Calu3 (cell line): ENCODE data around the gene ACVR1B. TPM values are rescaled to one million over a fixed set of nuclear protein-coding genes. Genes with fewer than 3 reads are reported as not detected.

Experiments
- BruUV-seq: library from RNA; stranded (reverse); fragments of 400-500 nt; replicated peaks from 2 replicates; lab custom pipeline; 2021; lab: Mats Ljungman, UMichigan
- CTCF ChIA-PET: fragments of 300-600 bp; sonication (Branson Sonifier 250); formaldehyde crosslinking; loops from one replicate; lab custom pipeline; 2022; ENCODE audit warnings: antibody characterized with exemption; lab: Charles Lee
- DNase-seq: peaks from one replicate; pipeline ENCODE4 v3.0.0; 2022
- H3K27ac Mint-ChIP-seq: one replicate; pipeline ENCODE4 v1.8.0; 2022; ENCODE audit warnings: mixed read lengths; ENCODE audit not compliant: unreplicated experiment
- H3K27me3 Mint-ChIP-seq: one replicate; pipeline ENCODE4 v1.8.0; 2022; ENCODE audit warnings: mixed read lengths; ENCODE audit not compliant: unreplicated experiment
- H3K36me3 Mint-ChIP-seq: one replicate; pipeline ENCODE4 v1.8.0; 2022; ENCODE audit warnings: mild to moderate bottlenecking, moderate library complexity, mixed read lengths; ENCODE audit not compliant: insufficient read depth, unreplicated experiment
- H3K4me1 Mint-ChIP-seq: one replicate; pipeline ENCODE4 v1.8.0; 2022; ENCODE audit warnings: mild to moderate bottlenecking, low read depth, mixed read lengths; ENCODE audit not compliant: unreplicated experiment
- H3K4me3 Mint-ChIP-seq: one replicate; pipeline ENCODE4 v1.8.0; 2022; ENCODE audit warnings: mild to moderate bottlenecking, low read depth, moderate library complexity, mixed read lengths; ENCODE audit not compliant: unreplicated experiment
- H3K9me3 Mint-ChIP-seq: one replicate; pipeline ENCODE4 v1.8.0; 2022; ENCODE audit warnings: low read depth, mixed read lengths; ENCODE audit not compliant: unreplicated experiment
- CTCF ChIP-seq: fragments of 200-600 bp; IDR thresholded peaks from one replicate; pipeline ENCODE4 v1.8.0; 2022; ENCODE audit warnings: antibody characterized with exemption; ENCODE audit not compliant: unreplicated experiment
- intact Hi-C: fragments of 100-400 bp; cut with micrococcal nuclease; formaldehyde crosslinking; loops from one replicate; pipeline ENCODE4 v1.10.0; 2022; ENCODE audit not compliant: unreplicated experiment
- total RNA-seq: library from RNA; stranded (reverse); gene quantifications from 2 replicates; pipeline ENCODE4 v1.2.3, GENCODE V29; 2022

Gene ACVR1B
- total RNA-seq, 1 experiment from 2014 or later, result 16.3 TPM

- DNase-seq, result no peak
- intact Hi-C loops, result no loop called here
- no peak overlapping the region for H3K4me3 Mint-ChIP-seq
- H3K9me3 Mint-ChIP-seq, result no peaks in the 10 kb centered on the region
- peaks cover 4% of the 10 kb centered on the region for H3K36me3 Mint-ChIP-seq
- CTCF ChIA-PET, result no interaction called here
- H3K27ac Mint-ChIP-seq, result no peak overlapping the region
- TF ChIP-seq CTCF, result no peak
- no peaks in the 10 kb centered on the region for H3K4me1 Mint-ChIP-seq
- BruUV-seq, result no TSS peak
- no peaks in the 10 kb centered on the region for H3K27me3 Mint-ChIP-seq
Observed at GRCh38 chr12:51997136-51997535, 45.6 kb downstream of the ACVR1B start.

- no peaks in the 10 kb centered on the region for H3K36me3 Mint-ChIP-seq
- CTCF ChIA-PET, result interaction anchor here (0.6 to 3.3 kb wide), 3 partner anchors 10 to 111 kb away, joined by 3 to 73 read pairs (median 5); no protein-coding TSS in a partner anchor
- intact Hi-C loops, result no loop called here
- no peak for DNase-seq
- peaks cover 15% of the 10 kb centered on the region for H3K27me3 Mint-ChIP-seq
- BruUV-seq, result no TSS peak
- no peak for TF ChIP-seq CTCF
- no peak overlapping the region for H3K27ac Mint-ChIP-seq
- no peak overlapping the region for H3K4me3 Mint-ChIP-seq
- no peaks in the 10 kb centered on the region for H3K4me1 Mint-ChIP-seq
- H3K9me3 Mint-ChIP-seq, result no peaks in the 10 kb centered on the region
Observed at GRCh38 chr12:52003016-52003550, 51.6 kb downstream of the ACVR1B start.

GRCh38 chr12:52003591-52003990, 52.1 kb downstream of the ACVR1B start:
- Mint-ChIP-seq H3K4me3 (no peak overlapping the region), H3K36me3 (no peaks in the 10 kb centered on the region), H3K27ac (no peak overlapping the region), H3K9me3 (no peaks in the 10 kb centered on the region), H3K27me3 (peaks cover 15% of the 10 kb centered on the region), H3K4me1 (no peaks in the 10 kb centered on the region)
- no peak for DNase-seq
- no TSS peak for BruUV-seq
- intact Hi-C loops, result no loop called here
- no peak for TF ChIP-seq CTCF
- CTCF ChIA-PET, result interaction anchor here (0.6 to 3.3 kb wide), 6 partner anchors 10 to 876 kb away, joined by 3 to 73 read pairs (median 4); no protein-coding TSS in a partner anchor

GRCh38 chr12:52004042-52004648, 52.6 kb downstream of the ACVR1B start:
- intact Hi-C loops, result loop anchor here (2.0 kb wide), 1 partner anchor 17 kb away; no protein-coding TSS in a partner anchor
- peak; percentile 66 for DNase-seq
- peaks cover 15% of the 10 kb centered on the region for H3K27me3 Mint-ChIP-seq
- CTCF ChIA-PET, result interaction anchor here (0.6 to 3.3 kb wide), 6 partner anchors 17 to 876 kb away, joined by 3 to 73 read pairs (median 4); no protein-coding TSS in a partner anchor
- no peaks in the 10 kb centered on the region for H3K4me1 Mint-ChIP-seq
- no peak overlapping the region for H3K27ac Mint-ChIP-seq
- H3K4me3 Mint-ChIP-seq, result no peak overlapping the region
- BruUV-seq, result no TSS peak
- TF ChIP-seq CTCF, result peak; percentile 45
- H3K36me3 Mint-ChIP-seq, result no peaks in the 10 kb centered on the region
- no peaks in the 10 kb centered on the region for H3K9me3 Mint-ChIP-seq
